Hepatocyte (in vitro differentiated cells): ENCODE data around the gene MAMSTR. TPM values are rescaled to one million over a fixed set of nuclear protein-coding genes. Genes with fewer than 3 reads are reported as not detected.

ENCODE experiments used
- DNase-seq: peaks from one replicate; pipeline ENCODE4 v3.0.0-alpha.2; 2016; ENCODE audit warnings: low spot score
- H2AFZ ChIP-seq: fragments of 200-600 bp; sonication (generic); 2 replicates; pipeline ENCODE4 v1.6.0; 2016; ENCODE audit warnings: antibody characterized with exemption, mild to moderate bottlenecking
- H3K27ac ChIP-seq: fragments of 200-600 bp; sonication (generic); 2 replicates; pipeline ENCODE4 v1.5.1; 2016; ENCODE audit warnings: mild to moderate bottlenecking
- H3K27me3 ChIP-seq: fragments of 200-600 bp; sonication (generic); 2 replicates; pipeline ENCODE4 v1.6.1; 2016
- H3K36me3 ChIP-seq: fragments of 200-600 bp; sonication (generic); replicated peaks from 2 replicates; pipeline ENCODE4 v1.5.1; 2016; ENCODE audit warnings: low read depth; ENCODE audit not compliant: insufficient read depth
- H3K4me1 ChIP-seq: fragments of 200-600 bp; sonication (generic); 2 replicates; pipeline ENCODE4 v1.5.1; 2016; ENCODE audit warnings: mild to moderate bottlenecking, moderate library complexity; ENCODE audit not compliant: insufficient read depth
- H3K4me2 ChIP-seq: fragments of 200-600 bp; sonication (generic); 2 replicates; pipeline ENCODE4 v1.6.0; 2016
- H3K4me3 ChIP-seq: fragments of 200-600 bp; sonication (generic); 2 replicates; pipeline ENCODE4 v1.5.1; 2016; ENCODE audit warnings: mild to moderate bottlenecking
- H3K79me2 ChIP-seq: fragments of 200-600 bp; sonication (generic); 2 replicates; pipeline ENCODE4 v1.6.0; 2017; ENCODE audit warnings: mild to moderate bottlenecking
- H3K9me2 ChIP-seq: fragments of 200-600 bp; sonication (generic); replicated peaks from 2 replicates; pipeline ENCODE4 v1.6.0; 2017; ENCODE audit warnings: mild to moderate bottlenecking; ENCODE audit not compliant: insufficient read depth
- H3K9me3 ChIP-seq: fragments of 200-600 bp; sonication (generic); 2 replicates; pipeline ENCODE4 v1.5.1; 2016; ENCODE audit warnings: low read depth, mild to moderate bottlenecking
- H4K20me1 ChIP-seq: fragments of 200-600 bp; sonication (generic); 2 replicates; pipeline ENCODE4 v1.6.0; 2016; ENCODE audit warnings: mild to moderate bottlenecking; ENCODE audit not compliant: insufficient read depth, poor library complexity, severe bottlenecking
- CTCF ChIP-seq: fragments of 200-600 bp; sonication (generic); IDR thresholded peaks from 2 replicates; pipeline ENCODE4 v1.5.1; 2016; ENCODE audit warnings: antibody characterized with exemption, mild to moderate bottlenecking; ENCODE audit not compliant: poor library complexity
- EZH2 ChIP-seq: fragments of 200-600 bp; sonication (generic); IDR thresholded peaks from 2 replicates; pipeline ENCODE4 v1.6.1; 2016; ENCODE audit warnings: antibody characterized with exemption, mild to moderate bottlenecking, borderline replicate concordance
- EZH2phosphoT487 ChIP-seq: fragments of 200-600 bp; sonication (generic); IDR thresholded peaks from one replicate; pipeline ENCODE4 v1.6.1; 2018; ENCODE audit warnings: antibody characterized with exemption, mild to moderate bottlenecking, low read depth, moderate library complexity; ENCODE audit not compliant: unreplicated experiment, severe bottlenecking
- WGBS: methylation state at CpG from one replicate; pipeline ENCODE4 v1.1.6; 2016; ENCODE audit warnings: low lambda C conversion rate; ENCODE audit errors: missing lambda C conversion rate; 5-methylcytosine and 5-hydroxymethylcytosine counted together
- polyA plus RNA-seq: library from polyadenylated mRNA; unstranded; fragments of >200 nt; fragmentation: Nextera tagmentation; extraction: Ambion mirVana; gene quantifications from 2 replicates; pipeline ENCODE4 v1.2.1, GENCODE V29; 2016
- total RNA-seq: library from RNA; depleted of rRNA; stranded (reverse); fragments of >200 nt; gene quantifications from 2 replicates; pipeline ENCODE4 v1.2.3, GENCODE V29; 2014

The MAMSTR gene
- total and polyA plus RNA-seq, 2 experiments from 2014 or later = 2.3 to 5.2 TPM

DNA sequence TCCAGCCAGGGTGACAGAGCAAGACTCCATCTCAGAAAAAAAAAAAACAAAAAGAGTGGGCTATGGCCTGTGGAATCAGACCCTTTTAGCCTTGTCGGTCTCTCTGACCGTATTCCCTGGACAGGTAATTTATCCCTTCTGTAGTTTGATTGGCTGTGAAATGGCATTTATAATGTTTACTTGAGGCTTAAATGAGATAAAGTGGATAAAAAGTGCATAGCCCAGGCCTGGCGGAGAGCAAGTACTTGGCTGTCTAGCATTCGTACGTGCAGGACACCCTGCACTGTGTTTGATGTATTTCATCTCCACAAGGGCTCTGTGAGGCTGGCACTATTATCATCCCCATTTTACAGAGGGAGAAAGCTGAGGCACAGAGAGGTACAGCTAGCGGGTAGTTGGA lies 53.7 kb downstream of the MAMSTR start:
- H3K36me3 ChIP-seq = no peaks in the 10 kb centered on the region
- H3K27me3 ChIP-seq = no peaks in the 10 kb centered on the region
- no peaks in the 10 kb centered on the region for H3K9me3 ChIP-seq
- H3K9me2 ChIP-seq = no peaks in the 10 kb centered on the region
- H3K27ac ChIP-seq = no peak overlapping the region
- H4K20me1 ChIP-seq = no peaks in the 10 kb centered on the region
- H3K79me2 ChIP-seq = no peaks in the 10 kb centered on the region
- no peak for TF ChIP-seq CTCF
- TF ChIP-seq EZH2phosphoT487 = no peak
- TF ChIP-seq EZH2 = no peak
- no peak for DNase-seq
- peaks cover 1% of the 10 kb centered on the region for H3K4me1 ChIP-seq
- no peak overlapping the region for H3K4me3 ChIP-seq
- no peak overlapping the region for H3K4me2 ChIP-seq
- H2AFZ ChIP-seq = no peak overlapping the region
- 48% methylated on average over 6 of the region's 6 CpGs for WGBS

DNA sequence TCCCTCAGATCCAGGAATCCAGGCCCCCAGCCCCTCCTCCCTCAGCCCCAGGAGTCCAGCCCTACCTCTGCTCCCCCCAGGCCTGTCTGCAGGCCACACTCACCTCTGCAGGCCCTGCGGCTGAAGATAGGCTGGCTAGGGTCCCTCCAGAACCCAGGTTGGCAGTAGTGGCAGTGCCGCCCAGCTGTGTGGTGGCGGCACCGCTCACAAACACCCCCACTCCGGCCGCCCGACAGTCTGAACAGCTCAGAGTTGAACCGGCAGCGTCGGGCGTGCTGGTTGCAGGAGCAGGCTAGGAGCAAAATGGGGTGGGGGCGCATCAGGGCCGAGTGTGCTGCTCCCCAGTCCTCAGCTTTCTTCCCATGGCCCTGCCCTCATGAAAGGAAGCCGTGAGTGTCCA lies 55.0 kb downstream of the MAMSTR start:
- Histone ChIP-seq H3K4me3 (no peak overlapping the region), H3K36me3 (no peaks in the 10 kb centered on the region), H3K4me1 (no peaks in the 10 kb centered on the region), H3K27ac (no peak overlapping the region), H2AFZ (no peak overlapping the region), H3K9me2 (no peaks in the 10 kb centered on the region), H3K27me3 (no peaks in the 10 kb centered on the region), H3K79me2 (no peaks in the 10 kb centered on the region), H3K9me3 (no peaks in the 10 kb centered on the region), H3K4me2 (no peak overlapping the region), H4K20me1 (no peaks in the 10 kb centered on the region)
- no peak for TF ChIP-seq CTCF
- TF ChIP-seq EZH2 = no peak
- TF ChIP-seq EZH2phosphoT487 = no peak
- DNase-seq = no peak
- WGBS = 97% methylated on average over 11 of the region's 14 CpGs

GRCh38 chr19:48663667-48664066 lies 55.9 kb downstream of the MAMSTR start:
- DNase-seq = no peak
- H4K20me1 ChIP-seq = no peaks in the 10 kb centered on the region
- H3K4me2 ChIP-seq = no peak overlapping the region
- TF ChIP-seq EZH2 = no peak
- TF ChIP-seq EZH2phosphoT487 = no peak
- no peak for TF ChIP-seq CTCF
- no peak overlapping the region for H3K27ac ChIP-seq
- WGBS = 93% methylated on average over 4 of the region's 4 CpGs
- H3K79me2 ChIP-seq = no peaks in the 10 kb centered on the region
- no peak overlapping the region for H2AFZ ChIP-seq
- H3K9me3 ChIP-seq = no peaks in the 10 kb centered on the region
- H3K36me3 ChIP-seq = no peaks in the 10 kb centered on the region
- H3K27me3 ChIP-seq = no peaks in the 10 kb centered on the region
- H3K4me1 ChIP-seq = no peaks in the 10 kb centered on the region
- no peak overlapping the region for H3K4me3 ChIP-seq
- no peaks in the 10 kb centered on the region for H3K9me2 ChIP-seq

Other genes with a start within 250 kb of the MAMSTR start
- gene LMTK3, start 207.9 kb downstream of the MAMSTR start, total RNA-seq = 2.1 and 3.7 TPM in 2 replicates
- gene LMTK3, start 207.9 kb downstream of the MAMSTR start, polyA plus RNA-seq = 1.3 and 2.1 TPM in 2 replicates
- not detected in 2 replicates for gene SULT2B1, start 167.6 kb downstream of the MAMSTR start, total RNA-seq
- gene SULT2B1, start 167.6 kb downstream of the MAMSTR start, polyA plus RNA-seq = 0.43 and 0.79 TPM in 2 replicates
- not detected in 2 replicates for gene SPACA4, start 113.0 kb downstream of the MAMSTR start, total RNA-seq
- gene SPACA4, start 113.0 kb downstream of the MAMSTR start, polyA plus RNA-seq = 0.30 TPM in 1 of 2 replicates, not detected in the other
- 13.8 and 22.2 TPM in 2 replicates for gene FAM83E, start 104.6 kb downstream of the MAMSTR start, total RNA-seq
- gene FAM83E, start 104.6 kb downstream of the MAMSTR start, polyA plus RNA-seq = 12.4 and 16.1 TPM in 2 replicates
- 1,372 and 1,462 TPM in 2 replicates for gene RPL18, start 100.5 kb downstream of the MAMSTR start, total RNA-seq
- gene RPL18, start 100.5 kb downstream of the MAMSTR start, polyA plus RNA-seq = 616 and 623 TPM in 2 replicates
- 45.2 and 56.7 TPM in 2 replicates for gene SPHK2, start 100.2 kb downstream of the MAMSTR start, total RNA-seq
- 39.4 and 48.2 TPM in 2 replicates for gene SPHK2, start 100.2 kb downstream of the MAMSTR start, polyA plus RNA-seq
- gene DBP, start 82.3 kb downstream of the MAMSTR start, total RNA-seq = 3.9 and 5.4 TPM in 2 replicates
- 11.8 and 20.4 TPM in 2 replicates for gene DBP, start 82.3 kb downstream of the MAMSTR start, polyA plus RNA-seq
- 11.7 and 12.0 TPM in 2 replicates for gene CA11, start 73.5 kb downstream of the MAMSTR start, total RNA-seq
- 43.6 and 48.6 TPM in 2 replicates for gene CA11, start 73.5 kb downstream of the MAMSTR start, polyA plus RNA-seq
- gene NTN5, start 46.7 kb downstream of the MAMSTR start, total RNA-seq = 0.08 TPM in 1 of 2 replicates, not detected in the other
- gene NTN5, start 46.7 kb downstream of the MAMSTR start, polyA plus RNA-seq = 0.33 and 0.60 TPM in 2 replicates
- 12.4 and 13.4 TPM in 2 replicates for gene FUT2, start 23.8 kb downstream of the MAMSTR start, total RNA-seq
- 14.4 and 16.9 TPM in 2 replicates for gene FUT2, start 23.8 kb downstream of the MAMSTR start, polyA plus RNA-seq
- gene RASIP1, start 20.9 kb upstream of the MAMSTR start, total RNA-seq = 1.1 and 4.2 TPM in 2 replicates
- gene RASIP1, start 20.9 kb upstream of the MAMSTR start, polyA plus RNA-seq = 1.9 and 3.6 TPM in 2 replicates
- 0.40 and 0.57 TPM in 2 replicates for gene IZUMO1, start 27.2 kb upstream of the MAMSTR start, total RNA-seq
- 0.52 and 1.3 TPM in 2 replicates for gene IZUMO1, start 27.2 kb upstream of the MAMSTR start, polyA plus RNA-seq
- gene FUT1, start 32.9 kb upstream of the MAMSTR start, total RNA-seq = 2.4 TPM in 2 replicates
- 4.3 and 5.2 TPM in 2 replicates for gene FUT1, start 32.9 kb upstream of the MAMSTR start, polyA plus RNA-seq
- gene FGF21, start 35.8 kb upstream of the MAMSTR start, total RNA-seq = not detected in 2 replicates
- gene FGF21, start 35.8 kb upstream of the MAMSTR start, polyA plus RNA-seq = not detected in 2 replicates
- 39.6 and 44.2 TPM in 2 replicates for gene BCAT2, start 91.3 kb upstream of the MAMSTR start, total RNA-seq
- gene BCAT2, start 91.3 kb upstream of the MAMSTR start, polyA plus RNA-seq = 84.6 and 122 TPM in 2 replicates
- 64.1 and 67.6 TPM in 2 replicates for gene HSD17B14, start 116.8 kb upstream of the MAMSTR start, total RNA-seq
- gene HSD17B14, start 116.8 kb upstream of the MAMSTR start, polyA plus RNA-seq = 91.9 and 107 TPM in 2 replicates
- gene PLEKHA4, start 148.9 kb upstream of the MAMSTR start, total RNA-seq = 7.3 and 8.3 TPM in 2 replicates
- gene PLEKHA4, start 148.9 kb upstream of the MAMSTR start, polyA plus RNA-seq = 15.1 and 25.8 TPM in 2 replicates
- gene PPP1R15A, start 152.7 kb upstream of the MAMSTR start, total RNA-seq = 67.1 and 83.1 TPM in 2 replicates
- 172 and 218 TPM in 2 replicates for gene PPP1R15A, start 152.7 kb upstream of the MAMSTR start, polyA plus RNA-seq
- gene TULP2, start 179.0 kb upstream of the MAMSTR start, total RNA-seq = not detected in 2 replicates
- not detected in 2 replicates for gene TULP2, start 179.0 kb upstream of the MAMSTR start, polyA plus RNA-seq
- 233 and 283 TPM in 2 replicates for gene NUCB1, start 180.6 kb upstream of the MAMSTR start, total RNA-seq
- gene NUCB1, start 180.6 kb upstream of the MAMSTR start, polyA plus RNA-seq = 332 and 339 TPM in 2 replicates
- 0.72 and 3.7 TPM in 2 replicates for gene DHDH, start 214.0 kb upstream of the MAMSTR start, total RNA-seq
- gene DHDH, start 214.0 kb upstream of the MAMSTR start, polyA plus RNA-seq = 1.5 and 2.9 TPM in 2 replicates
- 76.4 and 77.3 TPM in 2 replicates for gene BAX, start 235.2 kb upstream of the MAMSTR start, total RNA-seq
- gene BAX, start 235.2 kb upstream of the MAMSTR start, polyA plus RNA-seq = 106 and 116 TPM in 2 replicates
- 8,878 and 9,969 TPM in 2 replicates for gene FTL, start 245.6 kb upstream of the MAMSTR start, total RNA-seq
- 13,723 and 15,987 TPM in 2 replicates for gene FTL, start 245.6 kb upstream of the MAMSTR start, polyA plus RNA-seq